Prostate gland (tissue), 2 donors: Measurements from ENCODE around the gene CTLA4.

ENCODE experiments used
- CTCF ChIP-seq, 4 experiments: fragments of 200-600 bp in 2 of 4; fragments of 450-650 bp in 2 of 4; sonication (generic) in 2 of 4; IDR thresholded peaks; 1 replicate in 3 of 4; 2 replicates in 1 of 4; pipeline ENCODE4 v1.5.1; 2016 to 2019; ENCODE audit warnings: antibody characterized with exemption in 4 of 4, mild to moderate bottlenecking in 2 of 4, moderate library complexity in 2 of 4
- POLR2AphosphoS5 ChIP-seq: sonication (generic); formaldehyde crosslinking; IDR thresholded peaks from one replicate; pipeline ENCODE4 v1.6.1; 2017; ENCODE audit warnings: antibody characterized with exemption

GRCh38 chr2:203822240-203822639 lies 45.3 kb upstream of the CTLA4 start:
- TF ChIP-seq CTCF (IDR thresholded peaks at IDR 0.05) (no peak), POLR2AphosphoS5 (no peak)
